GM18520 (cell line): Measurements from ENCODE around the gene NEK6.

Experiments
- ATAC-seq: cut with Tn5 transposase; IDR thresholded peaks from one replicate; pipeline ENCODE4 v1.9.1; 2021; ENCODE audit not compliant: unreplicated experiment

The NEK6 gene

DNA sequence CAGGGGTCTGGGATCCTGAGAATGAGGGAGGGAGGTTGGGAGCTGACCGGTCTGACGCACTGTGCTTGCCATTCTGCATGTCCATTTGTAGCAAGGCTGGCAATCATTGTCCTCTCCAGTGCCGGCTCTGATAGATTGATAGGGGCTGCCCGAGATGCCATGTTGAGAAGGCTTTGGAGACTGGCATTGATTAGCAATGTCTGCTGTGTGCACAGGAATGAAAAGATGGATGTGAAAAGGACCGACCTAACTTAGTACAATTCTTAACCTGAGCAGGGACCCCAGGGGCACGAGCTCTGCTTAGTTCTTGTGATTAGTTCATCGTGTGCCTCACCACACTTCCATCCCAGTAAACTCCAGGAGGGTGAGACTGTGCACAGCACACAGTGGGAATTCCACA is 17.0 kb downstream of the NEK6 start:
- ATAC-seq: no peak

DNA sequence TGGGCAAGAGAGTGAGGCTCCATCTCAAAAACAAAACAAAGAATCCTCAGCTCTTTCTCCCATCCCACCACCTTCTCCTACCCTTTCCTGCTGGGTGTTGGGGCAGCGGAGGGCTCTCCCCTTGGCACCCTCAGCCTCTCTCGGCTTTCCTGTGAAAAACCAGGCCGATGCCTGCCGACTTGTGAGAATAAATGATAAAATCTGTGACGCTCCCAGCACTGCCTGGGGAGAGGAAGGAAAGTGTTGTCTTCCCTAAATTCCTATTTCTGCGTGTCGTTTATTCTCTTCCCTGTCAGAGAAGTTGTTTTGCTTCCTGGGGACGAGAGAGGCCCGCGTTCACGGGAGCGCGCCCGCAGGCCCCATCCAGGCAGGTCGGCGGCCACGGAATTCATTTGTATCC is 19.7 kb downstream of the NEK6 start:
- no peak for ATAC-seq

DNA sequence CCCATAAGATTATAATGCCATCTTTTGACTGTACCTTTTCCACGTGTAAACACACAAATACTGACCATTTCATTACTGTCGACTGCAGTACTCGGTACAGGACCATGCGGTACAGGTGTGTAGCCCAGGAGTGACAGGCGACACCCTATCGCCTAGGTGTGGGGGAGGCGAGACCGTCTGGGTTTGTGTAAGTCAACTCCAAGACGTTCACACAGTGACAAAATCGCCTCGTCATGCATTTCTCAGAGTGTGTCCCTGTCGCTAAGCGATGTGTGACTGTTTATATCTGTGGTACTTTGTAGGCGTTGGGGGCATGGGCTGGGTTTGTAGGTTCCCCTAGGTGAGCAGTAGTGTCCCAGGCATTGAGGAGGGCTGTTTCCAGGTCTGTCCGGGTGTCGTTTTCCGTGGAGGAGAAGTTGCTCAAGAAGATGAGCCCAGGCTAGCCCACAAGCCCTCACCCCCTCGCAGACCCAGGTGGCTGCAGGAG is 20.3 kb downstream of the NEK6 start:
- ATAC-seq: no peak

DNA sequence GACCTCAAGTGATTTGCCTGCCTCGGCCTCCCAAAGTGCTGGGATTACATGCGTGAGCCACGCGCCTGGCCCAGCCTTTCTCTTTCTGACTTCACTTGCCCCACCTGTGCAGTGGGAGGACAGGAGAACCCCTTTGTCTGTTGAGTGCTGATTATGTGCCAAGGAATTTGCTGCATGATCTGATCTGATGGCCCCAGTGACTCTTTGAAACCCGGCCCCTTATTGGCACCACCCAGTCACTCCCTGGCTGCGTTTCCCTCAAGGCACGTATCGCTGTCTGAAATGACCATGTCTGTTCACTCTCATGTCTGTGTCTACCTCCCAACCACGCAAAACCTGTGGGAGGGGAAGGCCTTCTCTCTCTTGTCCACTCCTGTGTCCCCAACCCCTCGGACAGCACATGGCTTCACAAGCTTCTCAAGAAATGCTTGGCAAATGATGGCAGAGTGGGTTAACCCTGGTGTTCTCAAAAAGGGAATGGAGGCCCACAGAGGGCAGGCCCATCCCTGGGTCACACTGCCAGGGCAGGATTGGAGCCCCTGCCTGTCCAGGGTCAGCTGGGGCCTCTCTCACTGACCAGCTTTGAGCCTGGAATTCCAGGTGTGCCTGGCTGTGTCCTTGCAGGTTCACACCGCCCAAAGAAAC is 21.9 kb downstream of the NEK6 start:
- no peak for ATAC-seq

DNA sequence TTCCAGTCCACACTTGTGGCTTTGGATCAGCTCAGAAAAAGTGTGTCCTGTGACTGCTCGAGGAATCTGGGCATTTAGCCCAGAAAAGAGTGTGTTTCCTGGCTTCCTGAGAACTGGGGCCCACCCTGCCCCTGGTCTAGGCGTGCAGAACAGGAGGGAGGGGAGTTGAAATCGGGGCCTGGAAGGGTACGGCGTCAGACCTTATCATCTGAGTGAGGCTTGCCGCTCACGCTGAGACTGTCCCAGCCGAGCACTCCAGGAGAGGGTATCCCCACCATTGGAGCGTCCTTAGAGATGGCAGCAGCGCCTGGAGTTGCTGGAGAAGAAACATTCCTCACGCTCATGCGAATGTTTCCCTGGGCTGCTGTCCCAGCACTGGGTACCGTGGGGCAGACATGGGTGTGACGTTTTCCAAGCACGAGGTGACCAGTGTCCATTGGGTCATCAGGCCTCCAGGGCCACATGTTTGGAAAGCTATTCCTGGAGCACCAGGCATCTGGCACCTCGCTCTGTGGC is 22.5 kb downstream of the NEK6 start:
- no peak for ATAC-seq

DNA sequence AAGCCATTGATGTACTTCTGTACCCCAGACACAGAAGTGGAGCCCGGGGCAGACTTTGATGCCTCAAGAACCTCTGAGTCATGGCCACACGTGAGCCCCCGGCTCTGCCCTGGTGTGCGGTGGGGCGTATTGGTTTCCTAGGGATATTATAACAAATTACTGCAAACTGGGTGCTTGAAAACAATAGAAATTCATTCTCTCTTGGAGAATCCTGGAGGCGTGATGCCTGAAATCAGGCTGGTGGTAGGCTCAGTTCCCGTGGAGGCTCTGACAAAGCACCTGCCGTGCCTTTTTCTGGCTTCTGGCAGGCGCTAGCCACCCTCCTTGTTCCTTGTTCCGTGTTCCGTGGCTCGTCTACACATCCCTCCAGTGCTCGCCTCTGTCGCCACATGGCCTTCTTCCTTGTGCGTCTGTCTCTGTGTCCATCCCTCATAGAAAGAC is 24.2 kb downstream of the NEK6 start:
- ATAC-seq: no peak

DNA sequence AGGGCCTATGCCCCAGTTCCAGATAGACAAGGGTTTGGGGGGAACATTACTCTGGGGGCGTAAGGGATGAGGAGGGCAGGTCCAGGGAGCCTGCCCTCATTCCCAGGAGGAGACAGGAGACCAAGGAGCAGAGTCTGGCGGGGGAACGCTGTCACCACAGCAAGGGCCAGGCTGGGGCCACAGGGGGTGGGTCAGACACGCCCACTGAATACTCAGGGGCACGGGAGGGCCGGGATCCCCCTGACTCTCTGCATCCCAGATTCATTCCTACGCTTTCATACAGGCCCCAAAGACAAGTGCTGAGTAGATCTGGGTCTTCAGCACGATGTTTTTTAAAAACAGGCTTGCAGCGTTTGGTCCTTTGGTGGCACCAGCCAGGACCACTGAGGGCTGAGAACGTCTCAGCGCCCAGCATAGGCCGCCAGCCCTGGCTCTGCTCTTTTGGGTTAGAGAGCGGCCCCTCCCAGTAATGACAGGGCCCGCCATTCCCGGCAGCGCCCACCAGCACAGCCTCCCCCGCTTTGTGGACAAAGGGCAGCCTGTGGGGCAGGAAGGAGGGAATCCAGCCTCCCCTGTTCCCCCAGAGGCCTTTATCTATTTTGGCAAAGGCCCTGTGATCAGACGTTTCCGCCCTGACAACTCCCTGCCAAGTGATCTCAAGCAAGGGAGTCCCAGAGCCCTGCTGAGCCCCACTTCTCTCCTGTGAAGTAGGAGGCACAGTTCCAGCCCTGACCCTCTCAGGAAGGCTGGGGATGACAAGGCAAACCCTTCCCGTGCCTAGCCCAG is 24.9 kb downstream of the NEK6 start:
- ATAC-seq: no peak

DNA sequence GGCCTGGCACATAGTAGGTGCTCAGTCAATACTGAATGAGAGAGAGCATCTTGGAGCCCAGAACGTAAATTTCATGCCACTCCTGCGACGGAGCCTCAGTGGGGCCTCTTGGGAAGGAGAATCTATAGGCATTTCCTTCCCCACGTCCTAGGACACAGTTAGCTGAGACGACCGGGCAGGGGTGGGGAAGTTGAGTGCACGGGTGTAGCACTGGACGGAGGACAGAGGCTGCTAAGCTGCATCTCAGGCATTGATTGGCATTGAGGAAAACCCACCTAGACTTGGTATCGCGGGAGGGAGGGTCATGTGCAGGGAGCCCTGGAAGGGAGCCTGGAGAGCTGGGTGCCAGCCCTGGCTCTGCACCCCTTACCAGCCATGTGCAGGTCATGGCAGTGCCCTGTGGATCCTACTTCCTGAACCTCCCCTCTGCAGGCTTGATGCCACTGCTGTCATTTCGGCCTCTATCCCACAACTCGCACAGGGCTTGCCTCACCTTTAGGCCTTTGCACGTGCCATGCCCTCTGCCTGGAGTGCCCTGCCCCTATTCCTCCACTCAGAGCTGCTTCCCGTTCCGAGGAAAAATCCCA is 25.6 kb downstream of the NEK6 start:
- no peak for ATAC-seq

DNA sequence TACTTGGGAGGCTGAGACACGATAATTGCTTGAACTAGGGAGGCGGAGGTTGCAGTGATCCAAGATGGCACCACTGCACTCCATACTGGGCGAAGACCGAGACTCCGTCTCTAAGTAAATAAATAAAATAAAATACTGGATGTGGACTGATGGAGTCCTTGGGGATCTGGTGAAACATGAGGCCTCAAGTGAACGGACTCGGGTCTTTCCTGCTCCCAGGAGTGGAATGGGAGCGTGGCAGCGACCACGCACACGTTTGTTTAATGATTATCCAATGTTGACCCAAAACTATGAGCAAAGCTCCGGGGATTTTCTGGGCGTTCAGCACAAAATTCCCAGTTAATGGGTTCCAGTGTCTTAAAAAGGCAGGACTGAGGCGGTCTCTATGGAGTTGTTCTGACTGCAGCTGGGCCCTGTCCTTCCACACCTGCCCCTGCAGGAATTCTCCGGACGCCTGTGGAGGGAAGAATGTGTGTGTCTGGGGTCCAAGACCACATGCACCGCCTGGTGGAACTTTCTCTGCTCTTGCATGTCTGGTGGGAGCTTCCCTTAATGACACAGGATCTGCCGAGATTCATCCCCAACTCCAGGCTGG is 26.6 kb downstream of the NEK6 start:
- ATAC-seq: no peak

DNA sequence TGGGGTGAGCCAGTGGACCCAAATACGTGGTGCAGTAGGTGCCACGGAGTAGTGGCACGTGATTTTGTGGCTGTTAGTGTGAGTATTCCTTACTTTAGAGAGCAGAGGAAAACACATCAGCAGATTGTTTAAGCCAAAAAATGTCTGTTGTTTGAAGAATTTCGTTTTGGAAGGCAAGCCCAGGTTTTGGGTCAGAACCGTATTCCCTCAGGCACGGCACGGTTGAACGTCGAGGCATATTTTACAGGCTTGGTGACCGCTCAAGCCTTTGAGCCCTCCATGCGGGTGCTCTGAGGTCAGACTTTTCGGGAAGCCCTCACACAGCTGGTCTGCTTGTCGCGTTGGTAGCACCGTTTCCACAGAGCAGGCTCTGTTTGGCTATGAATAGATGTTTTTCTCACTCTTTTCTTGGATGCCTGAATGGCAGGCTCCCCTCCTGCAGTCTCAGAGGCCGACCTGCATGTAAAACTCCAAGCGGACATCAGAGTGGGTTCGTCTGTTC is 27.2 kb downstream of the NEK6 start:
- no peak for ATAC-seq

DNA sequence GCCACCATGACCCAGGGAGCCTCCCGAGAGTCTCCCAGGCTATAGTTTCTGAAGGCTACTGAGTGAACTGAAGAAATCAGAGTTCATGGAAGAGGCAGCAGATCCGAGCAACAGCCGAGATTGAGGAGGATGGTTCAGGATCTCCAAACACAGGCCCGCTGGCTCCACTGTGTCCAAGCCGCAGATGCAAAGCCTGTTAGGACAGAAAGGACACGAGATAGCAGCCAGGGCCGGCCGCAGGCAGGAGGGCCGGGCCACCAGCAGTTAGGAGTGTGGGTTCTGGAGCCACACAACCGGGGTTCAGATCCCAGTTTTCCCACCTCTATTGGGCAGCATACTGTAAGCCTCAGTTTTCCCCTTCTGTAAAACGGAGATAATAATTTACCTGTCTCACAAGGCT is 27.7 kb downstream of the NEK6 start:
- ATAC-seq: no peak

DNA sequence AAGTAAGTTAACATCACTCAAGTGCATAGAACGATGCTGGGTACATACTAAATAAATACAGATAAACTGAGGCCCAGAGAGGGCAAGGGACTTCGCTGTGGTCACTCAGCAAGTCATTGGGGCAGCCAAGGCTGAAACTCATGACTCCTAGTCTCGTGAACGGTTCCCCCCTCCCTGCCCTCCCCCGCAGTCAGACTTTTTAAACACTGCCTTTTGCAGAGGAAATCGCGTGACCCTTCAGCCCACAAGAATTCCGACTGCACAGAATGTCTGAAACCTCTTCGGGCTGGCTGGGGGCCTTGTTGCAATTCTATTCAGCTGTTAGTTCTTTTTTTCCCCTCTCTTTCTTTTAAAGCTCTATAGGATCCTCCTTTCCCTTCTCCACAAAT is 28.1 kb downstream of the NEK6 start:
- peak; percentile 1 for ATAC-seq

DNA sequence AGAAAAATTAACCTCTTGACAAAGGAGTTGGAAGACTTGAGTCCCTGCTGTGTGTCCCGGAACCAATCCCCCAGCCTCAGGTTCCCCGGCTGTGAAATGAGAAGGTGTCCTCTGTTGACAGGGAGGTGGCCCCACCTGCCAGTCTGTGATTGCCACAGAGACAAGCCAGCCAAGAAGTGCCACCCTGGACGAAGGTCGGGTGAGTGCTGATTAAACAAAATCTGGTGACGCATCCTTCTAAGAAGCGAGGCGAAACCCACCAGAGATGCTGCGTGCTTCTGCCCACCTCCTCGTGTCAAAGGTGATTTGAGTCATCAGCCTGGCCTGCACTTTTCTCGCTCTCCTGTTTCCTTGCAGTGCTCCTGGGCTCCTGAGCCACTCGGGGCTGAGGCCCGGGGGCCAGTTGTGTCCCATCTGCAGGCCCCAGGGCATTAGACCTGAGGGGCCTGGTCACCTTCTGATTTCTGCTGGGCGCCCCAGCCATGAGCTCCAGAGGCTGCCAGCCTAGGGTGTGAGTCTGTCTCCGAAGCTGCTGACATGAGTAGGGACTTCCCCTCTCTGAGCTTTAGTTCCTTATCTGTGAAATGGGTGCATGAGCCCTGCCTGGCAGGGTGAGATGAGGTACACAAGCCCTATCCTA is 28.7 kb downstream of the NEK6 start:
- peak; percentile 70 for ATAC-seq

DNA sequence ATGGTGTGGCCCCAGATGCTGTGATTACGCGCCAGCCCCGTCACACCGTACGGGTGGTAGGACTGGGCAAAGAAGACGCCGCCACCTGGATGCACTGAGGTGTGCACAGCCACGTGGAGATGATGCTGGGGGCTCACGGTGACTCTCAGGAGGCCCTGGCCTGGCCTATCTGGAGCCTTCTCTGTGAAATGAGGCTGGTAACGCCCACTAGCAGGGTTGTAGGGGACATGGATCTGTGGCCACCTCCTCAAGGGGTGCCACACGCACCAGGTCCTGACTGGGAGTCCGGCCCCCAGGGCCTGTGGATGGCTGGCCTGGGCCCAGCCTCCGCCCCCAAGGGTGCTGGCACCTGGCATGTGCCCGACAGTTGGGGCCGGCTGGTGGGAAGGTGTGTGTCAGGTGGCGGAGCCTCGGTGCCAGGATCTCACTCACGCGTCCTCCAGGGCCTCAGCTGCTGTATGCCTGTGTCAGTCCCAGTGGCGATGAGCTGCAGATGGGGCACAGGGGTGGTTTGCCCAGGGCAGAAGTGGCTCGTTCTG is 32.4 kb downstream of the NEK6 start:
- ATAC-seq: no peak

DNA sequence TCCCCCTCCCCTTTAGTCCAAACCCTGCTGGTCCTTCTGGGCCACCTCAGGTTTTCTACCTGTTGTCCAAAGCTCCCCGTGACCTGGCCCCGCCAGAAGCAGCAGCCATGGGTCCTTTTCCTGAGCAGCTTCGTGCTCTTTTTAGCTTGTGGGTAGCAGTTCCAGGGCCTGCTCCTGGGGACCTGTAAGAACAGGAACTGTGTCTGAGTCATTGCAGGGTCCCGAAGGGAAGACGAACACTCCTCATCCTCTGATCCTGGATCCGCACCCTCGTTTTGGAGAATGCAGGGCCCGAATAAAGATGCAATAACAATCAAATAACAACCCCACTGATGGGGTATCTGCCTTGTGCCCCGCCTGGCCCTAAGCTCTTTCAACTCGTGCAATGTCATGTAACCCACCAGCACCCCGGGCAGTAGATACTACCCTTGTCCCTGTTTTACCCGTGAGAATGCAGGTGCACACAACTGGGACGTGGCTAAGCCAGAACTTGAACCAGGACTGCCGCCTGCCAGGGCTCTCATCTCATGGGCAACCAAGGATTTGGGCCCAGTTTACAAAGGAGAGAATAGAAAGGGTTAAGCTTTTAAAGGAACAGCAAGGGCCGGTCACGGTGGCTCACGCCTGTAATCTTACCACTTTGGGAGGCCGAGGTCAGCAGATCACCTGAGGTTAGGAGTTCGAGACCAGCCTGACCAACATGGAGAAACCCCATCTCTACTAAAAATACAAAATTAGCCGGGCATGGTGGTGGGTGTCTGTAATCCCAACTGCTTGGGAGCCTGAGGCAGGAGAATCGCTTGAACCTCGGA is 33.2 kb downstream of the NEK6 start:
- ATAC-seq: no peak

DNA sequence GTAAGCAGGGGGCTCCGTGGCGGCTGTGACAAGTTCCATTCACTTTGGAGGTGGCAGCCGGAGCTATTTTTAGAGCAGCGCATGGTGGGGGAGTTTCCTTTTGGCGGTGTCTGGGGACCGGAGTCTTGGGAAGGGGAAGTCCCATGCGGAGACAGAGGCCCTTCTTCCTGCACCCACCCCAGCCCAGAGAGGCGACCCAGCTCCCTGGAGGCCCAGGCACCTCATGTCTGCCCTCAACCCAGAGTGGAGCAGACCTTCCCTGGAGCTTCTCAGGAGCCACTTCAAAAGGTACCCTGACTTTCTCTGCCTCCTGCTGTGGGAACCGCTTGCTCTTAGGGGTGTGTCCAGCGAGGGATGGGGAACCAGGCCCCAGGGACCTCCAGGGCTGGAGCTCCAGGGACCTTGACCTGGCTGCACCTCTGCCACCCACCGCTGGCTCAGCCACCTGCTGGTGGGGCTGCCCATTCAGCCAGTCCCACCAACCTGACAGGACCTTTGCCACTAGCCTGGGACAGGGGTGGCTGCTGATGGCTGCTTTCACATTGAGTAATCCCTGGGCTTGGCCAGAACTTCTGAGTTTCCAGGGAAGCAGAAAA is 34.1 kb downstream of the NEK6 start:
- ATAC-seq: peak; percentile 34

DNA sequence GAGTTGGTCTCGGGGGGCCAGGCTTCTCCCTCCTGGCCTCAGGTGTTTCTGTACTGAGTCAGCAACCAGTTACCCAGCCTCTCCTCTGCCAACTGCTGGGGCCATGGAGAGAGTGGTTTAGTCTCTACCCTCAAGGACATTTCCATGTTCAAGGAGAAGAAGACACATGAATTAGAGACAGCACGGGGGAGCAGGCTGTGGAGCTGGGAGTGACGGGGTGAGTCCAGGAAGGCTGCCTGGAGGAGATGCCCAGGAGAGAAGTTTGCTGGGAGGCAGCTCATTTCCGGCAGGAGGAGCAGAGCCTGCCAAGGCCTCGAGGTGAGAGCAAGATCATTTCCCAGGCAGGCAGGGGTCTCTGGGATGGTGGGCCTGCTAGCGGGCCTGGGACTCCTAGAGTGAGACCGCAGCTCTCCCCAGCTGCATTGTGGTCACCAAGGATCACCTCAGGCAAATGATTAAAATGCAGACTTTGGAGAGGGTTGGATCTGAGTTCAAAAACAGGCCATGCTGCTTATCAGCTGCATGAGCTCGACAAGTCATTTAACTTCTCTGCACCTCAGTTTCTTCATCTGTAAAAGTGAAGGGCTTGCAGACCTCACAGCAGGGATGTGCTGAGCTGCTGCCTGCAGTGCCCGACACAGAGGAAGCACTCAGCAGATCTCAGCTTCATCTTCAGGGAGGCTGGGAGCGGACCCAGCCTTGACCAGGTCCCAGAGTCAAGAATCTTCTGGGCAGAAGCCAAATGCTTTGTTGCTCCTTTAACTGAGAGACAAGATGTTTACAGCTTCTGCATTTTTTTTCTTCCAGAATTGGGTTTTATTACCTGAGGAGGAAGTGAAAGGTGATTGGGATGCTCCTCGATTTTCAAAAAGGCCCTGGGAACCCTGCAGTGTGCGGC is 35.2 kb downstream of the NEK6 start:
- ATAC-seq: no peak

DNA sequence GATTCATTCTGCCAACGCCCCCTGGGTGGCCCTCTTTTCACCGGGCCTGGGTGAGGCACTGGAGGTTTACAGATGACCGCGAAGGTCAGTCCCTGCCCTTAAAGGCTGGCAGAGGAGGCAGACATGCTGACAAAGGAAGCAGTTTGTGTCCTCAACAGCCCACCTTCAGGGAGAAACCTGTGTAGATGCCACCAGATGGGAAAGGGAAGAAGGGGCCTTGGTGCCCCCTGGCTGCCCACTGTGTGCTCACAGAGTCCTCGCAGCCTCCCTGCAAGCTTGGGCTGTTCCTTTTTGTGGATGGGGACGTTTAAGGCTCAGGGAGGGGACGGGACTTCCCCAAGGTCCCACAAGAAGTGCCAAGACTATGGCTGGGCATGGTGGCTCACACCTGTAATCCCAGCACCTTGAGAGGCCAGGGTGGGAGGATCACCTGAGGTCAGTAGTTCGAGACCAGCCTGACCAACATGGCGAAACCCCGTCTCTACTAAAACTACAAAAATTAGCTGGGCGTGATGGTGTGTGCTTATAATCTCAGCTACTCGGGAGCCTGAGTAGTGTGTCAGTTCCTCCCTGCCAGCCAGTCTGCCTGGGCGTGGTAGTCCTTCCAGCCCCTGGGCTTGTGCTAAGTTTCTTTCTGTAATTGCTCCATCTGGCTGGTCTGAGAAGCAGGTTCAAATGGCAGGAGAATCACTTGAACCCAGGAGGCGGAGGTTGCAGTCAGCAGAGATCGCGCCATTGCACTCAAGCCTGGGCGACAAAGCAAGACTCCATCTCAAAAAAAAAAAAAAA is 36.2 kb downstream of the NEK6 start:
- ATAC-seq: no peak
